H1 (cell line): Measurements from ENCODE around the gene PGPEP1. TPM values are rescaled to one million over a fixed set of nuclear protein-coding genes. Genes with fewer than 3 reads are reported as not detected.
A peak's percentile ranks its signal among the peaks of the same experiment; 100 is the strongest.

Source experiments
- CTCF ChIA-PET: fragments of 300-600 bp; sonication (Branson Sonifier 250); formaldehyde crosslinking; loops from one replicate; lab custom pipeline; 2021; ENCODE audit not compliant: partially characterized antibody; lab: Charles Lee
- POLR2A ChIA-PET: fragments of 300-600 bp; sonication (Branson Sonifier 250); formaldehyde crosslinking; loops from one replicate; lab custom pipeline; 2021; ENCODE audit warnings: inconsistent platforms; ENCODE audit not compliant: partially characterized antibody; lab: Charles Lee
- DNase-seq, 2 experiments: peaks; one replicate each; pipeline versions ENCODE4 v3.0.0 to v3.0.0-alpha.2; 2010 to 2022; ENCODE audit warnings: low spot score in 2 of 2, low read depth in 1 of 2, mixed read lengths in 1 of 2
- FAIRE-seq: peaks from 2 replicates; lab custom pipeline; 2011; peaks lifted over from hg19 to GRCh38; lab: Jason Lieb, UNC
- H2AFZ ChIP-seq: 2 replicates; pipeline ENCODE4 v1.8.1; 2012; ENCODE audit warnings: low read length, inconsistent platforms
- H2AK5ac ChIP-seq: 2 replicates; pipeline ENCODE4 v1.6.1; 2013; ENCODE audit warnings: low read depth, low read length
- H2BK120ac ChIP-seq: replicated peaks from 2 replicates; pipeline ENCODE3; 2013; ENCODE audit warnings: low read depth, low read length, inconsistent platforms
- H2BK12ac ChIP-seq: 2 replicates; pipeline ENCODE4 v1.6.1; 2013; ENCODE audit warnings: low read depth, low read length
- H2BK15ac ChIP-seq: 2 replicates; pipeline ENCODE4 v1.6.1; 2013; ENCODE audit warnings: low read length
- H2BK20ac ChIP-seq: 2 replicates; pipeline ENCODE4 v1.6.1; 2013; ENCODE audit warnings: low read length
- H2BK5ac ChIP-seq: 2 replicates; pipeline ENCODE4 v1.6.1; 2013; ENCODE audit warnings: low read depth, low read length
- H3K14ac ChIP-seq: 2 replicates; pipeline ENCODE4 v1.6.1; 2013; ENCODE audit warnings: inconsistent platforms; ENCODE audit not compliant: insufficient read length
- H3K18ac ChIP-seq: 2 replicates; pipeline ENCODE4 v1.6.1; 2013; ENCODE audit warnings: low read length; ENCODE audit errors: extremely low read depth
- H3K23ac ChIP-seq: 2 replicates; pipeline ENCODE4 v1.6.1; 2013; ENCODE audit warnings: inconsistent platforms; ENCODE audit not compliant: insufficient read length
- H3K23me2 ChIP-seq: 2 replicates; pipeline ENCODE4 v1.6.1; 2013; ENCODE audit warnings: low read depth, low read length
- H3K27ac ChIP-seq: 2 replicates; pipeline ENCODE4 v1.6.1; 2011; ENCODE audit warnings: low read depth, low read length, inconsistent platforms
- H3K27me3 ChIP-seq, 4 experiments: replicated peaks in 1 of 4; 1 replicate in 1 of 4; 2 replicates in 3 of 4; pipeline versions ENCODE4 v1.6.1 to v1.8.1; 2011 to 2013; ENCODE audit warnings: low read length in 3 of 4, mild to moderate bottlenecking in 3 of 4, inconsistent platforms in 2 of 4, mixed read lengths in 2 of 4, moderate library complexity in 1 of 4; ENCODE audit not compliant: control insufficient read depth in 3 of 4, insufficient read depth in 3 of 4; ENCODE audit errors: extremely low read depth in 1 of 4
- H3K36me3 ChIP-seq, 4 experiments: 2 replicates each; pipeline versions ENCODE4 v1.6.1 to v1.8.1; 2011 to 2013; ENCODE audit warnings: mild to moderate bottlenecking in 4 of 4, low read length in 3 of 4, moderate library complexity in 2 of 4, control low read depth in 1 of 4, inconsistent platforms in 1 of 4; ENCODE audit not compliant: insufficient read depth in 4 of 4, control insufficient read depth in 2 of 4
- H3K4ac ChIP-seq: replicated peaks from 2 replicates; pipeline ENCODE3; 2013; ENCODE audit warnings: low read length, low read depth, mixed read lengths, inconsistent platforms; ENCODE audit not compliant: insufficient read length
- H3K4me1 ChIP-seq, 4 experiments: replicated peaks in 1 of 4; 1 replicate in 1 of 4; 2 replicates in 3 of 4; pipeline versions ENCODE4 v1.6.1 to v1.8.1; 2011 to 2013; ENCODE audit warnings: low read length in 3 of 4, inconsistent platforms in 2 of 4, mixed read lengths in 1 of 4; ENCODE audit not compliant: insufficient read depth in 4 of 4, control insufficient read depth in 3 of 4
- H3K4me2 ChIP-seq, 2 experiments: 2 replicates each; pipeline versions ENCODE4 v1.6.1 to v1.8.1; 2011 to 2013; ENCODE audit warnings: low read depth in 2 of 2, low read length in 2 of 2, control low read depth in 1 of 2, inconsistent platforms in 1 of 2, mild to moderate bottlenecking in 1 of 2; ENCODE audit not compliant: insufficient read depth in 1 of 2
- H3K4me3 ChIP-seq, 4 experiments: fragments of 200-600, 300-600 bp in 1 of 4; sonication (generic), shearing (Covaris generic), sonication (Bioruptor Twin) in 1 of 4; 2 replicates each; pipeline versions ENCODE4 v1.5.1 to v1.8.1; 2011 to 2016; ENCODE audit warnings: low read length in 4 of 4, low read depth in 3 of 4, control low read depth in 2 of 4, inconsistent platforms in 2 of 4, mild to moderate bottlenecking in 2 of 4, mixed read lengths in 1 of 4, moderate library complexity in 1 of 4; ENCODE audit not compliant: insufficient read depth in 2 of 4; ENCODE audit errors: extremely low read depth in 1 of 4
- H3K56ac ChIP-seq: replicated peaks from 2 replicates; pipeline ENCODE3; 2013; ENCODE audit warnings: low read depth, mild to moderate bottlenecking, mixed read lengths, low read length, inconsistent platforms; ENCODE audit not compliant: insufficient read length
- H3K79me1 ChIP-seq: 2 replicates; pipeline ENCODE4 v1.6.1; 2013; ENCODE audit warnings: low read depth, low read length, control low read depth
- H3K79me2 ChIP-seq, 2 experiments: 2 replicates each; pipeline versions ENCODE4 v1.6.1 to v1.8.1; 2012 to 2013; ENCODE audit warnings: low read length in 2 of 2, mild to moderate bottlenecking in 2 of 2, inconsistent platforms in 1 of 2; ENCODE audit not compliant: insufficient read depth in 2 of 2, control insufficient read depth in 1 of 2
- H3K9ac ChIP-seq, 4 experiments: replicated peaks in 1 of 4; 1 replicate in 1 of 4; 2 replicates in 3 of 4; pipeline versions ENCODE4 v1.6.1 to v1.8.1; 2011 to 2013; ENCODE audit warnings: low read depth in 3 of 4, low read length in 3 of 4, control low read depth in 2 of 4, mild to moderate bottlenecking in 2 of 4, moderate library complexity in 2 of 4, inconsistent platforms in 1 of 4; ENCODE audit errors: extremely low read depth in 1 of 4
- H3K9me3 ChIP-seq, 2 experiments: 2 replicates each; pipeline versions ENCODE4 v1.6.1 to v1.8.1; 2012 to 2013; ENCODE audit warnings: mild to moderate bottlenecking in 2 of 2, moderate library complexity in 2 of 2, control low read depth in 1 of 2, inconsistent platforms in 1 of 2, low read depth in 1 of 2, low read length in 1 of 2, mixed read lengths in 1 of 2; ENCODE audit not compliant: insufficient read depth in 2 of 2
- H4K20me1 ChIP-seq, 2 experiments: replicated peaks in 1 of 2; 2 replicates each; pipeline versions ENCODE3 to v1.8.1; 2011 to 2013; ENCODE audit warnings: inconsistent platforms in 2 of 2, low read length in 2 of 2, mild to moderate bottlenecking in 1 of 2; ENCODE audit not compliant: insufficient read depth in 2 of 2, control insufficient read depth in 1 of 2
- H4K5ac ChIP-seq: 2 replicates; pipeline ENCODE4 v1.6.1; 2013; ENCODE audit warnings: low read length, low read depth, mixed read lengths, inconsistent platforms; ENCODE audit not compliant: insufficient read length
- H4K8ac ChIP-seq: 2 replicates; pipeline ENCODE4 v1.8.0; 2013; ENCODE audit warnings: mild to moderate bottlenecking, moderate library complexity, low read length, inconsistent platforms; ENCODE audit not compliant: insufficient read depth; ENCODE audit errors: extremely low read depth
- H4K91ac ChIP-seq: replicated peaks from 2 replicates; pipeline ENCODE3; 2013; ENCODE audit warnings: low read length, mixed read lengths, inconsistent platforms; ENCODE audit not compliant: insufficient read length
- EP300 ChIP-seq, 2 experiments: IDR thresholded peaks; 1 replicate in 1 of 2; 2 replicates in 1 of 2; pipeline ENCODE4 v1.6.1; 2011 to 2012; ENCODE audit warnings: low read depth in 2 of 2, low read length in 2 of 2, mild to moderate bottlenecking in 2 of 2, borderline replicate concordance in 1 of 2, inconsistent platforms in 1 of 2, moderate library complexity in 1 of 2
- JUND ChIP-seq: IDR thresholded peaks from 2 replicates; pipeline ENCODE4 v1.6.1; 2011; ENCODE audit warnings: mild to moderate bottlenecking, improper control_type of control experiment, low read length
- MAFK ChIP-seq: IDR thresholded peaks from 2 replicates; pipeline ENCODE4 v1.6.1; 2012; ENCODE audit warnings: low read depth, mild to moderate bottlenecking, improper control_type of control experiment, low read length
- NRF1 ChIP-seq: IDR thresholded peaks from 2 replicates; pipeline ENCODE4 v1.6.1; 2011; ENCODE audit warnings: mild to moderate bottlenecking, low read depth, low read length, improper control_type of control experiment
- POLR2A ChIP-seq, 2 experiments: IDR thresholded peaks; 1 replicate in 1 of 2; 2 replicates in 1 of 2; pipeline ENCODE4 v1.6.1; 2011; ENCODE audit warnings: low read depth in 2 of 2, low read length in 2 of 2, mild to moderate bottlenecking in 2 of 2; ENCODE audit errors: control extremely low read depth in 1 of 2
- RXRA ChIP-seq: IDR thresholded peaks from 2 replicates; pipeline ENCODE4 v1.6.1; 2011; ENCODE audit warnings: low read depth, mild to moderate bottlenecking, low read length, moderate library complexity; ENCODE audit not compliant: insufficient read depth
- SIRT6 ChIP-seq: IDR thresholded peaks from one replicate; pipeline ENCODE4 v1.7.1; 2012; ENCODE audit warnings: low read length, inconsistent platforms
- WGBS, 2 experiments: shearing (Covaris generic) in 1 of 2; methylation state at CpG; one replicate each; pipeline versions ENCODE4 v1.1.6 to v1.1.7; 2013 to 2015; ENCODE audit warnings: low lambda C conversion rate in 2 of 2, mixed read lengths in 2 of 2, inconsistent platforms in 1 of 2, low coverage in 1 of 2, missing lambda C conversion rate in 1 of 2; ENCODE audit not compliant: insufficient replicate concordance in 2 of 2, insufficient coverage in 1 of 2, insufficient read length in 1 of 2; ENCODE audit errors: extremely low coverage in 1 of 2, missing lambda C conversion rate in 1 of 2; 5-methylcytosine and 5-hydroxymethylcytosine counted together
- polyA plus RNA-seq, 7 experiments: library from polyadenylated mRNA; depleted of rRNA in 3 of 7; stranded (reverse) in 5 of 7; unstranded in 2 of 7; fragments of >200 nt in 5 of 7; fragments of 200-250 nt in 2 of 7; gene quantifications; 1 replicate in 5 of 7; 2 replicates in 1 of 7; 4 replicates in 1 of 7; pipeline versions ENCODE4 v1.2.1 to v1.2.3, GENCODE V29; 2011 to 2013; ENCODE audit warnings: missing spikeins in 2 of 7, mixed read lengths in 2 of 7
- total RNA-seq: library from RNA; stranded (reverse); fragmentation: NEBNext Ultra II Directional; extraction: Animal tissue kit (Norgen Biotek cat#: 25700); gene quantifications from 2 replicates; pipeline ENCODE4 v1.2.1, GENCODE V29; 2021
- TF ChIP-seq, protein P1 (sequence below): IDR thresholded peaks from 2 replicates; pipeline ENCODE4 v1.6.1; 2012; ENCODE audit warnings: inconsistent platforms
- TF ChIP-seq, protein P2 (sequence below), 3 experiments: IDR thresholded peaks; 1 replicate in 2 of 3; 2 replicates in 1 of 3; pipeline versions ENCODE4 v1.5.1 to v1.6.1; 2011; ENCODE audit warnings: low read length in 3 of 3, mild to moderate bottlenecking in 3 of 3, inconsistent platforms in 2 of 3, low read depth in 1 of 3, moderate library complexity in 1 of 3; ENCODE audit not compliant: insufficient read depth in 1 of 3; ENCODE audit errors: control extremely low read depth in 1 of 3

Gene PGPEP1
- total and polyA plus RNA-seq, 2 of the 8 experiments (the other 6 are each of a cell fraction or from before 2014, with no cell fraction given) = 17.0 to 33.4 TPM

DNA sequence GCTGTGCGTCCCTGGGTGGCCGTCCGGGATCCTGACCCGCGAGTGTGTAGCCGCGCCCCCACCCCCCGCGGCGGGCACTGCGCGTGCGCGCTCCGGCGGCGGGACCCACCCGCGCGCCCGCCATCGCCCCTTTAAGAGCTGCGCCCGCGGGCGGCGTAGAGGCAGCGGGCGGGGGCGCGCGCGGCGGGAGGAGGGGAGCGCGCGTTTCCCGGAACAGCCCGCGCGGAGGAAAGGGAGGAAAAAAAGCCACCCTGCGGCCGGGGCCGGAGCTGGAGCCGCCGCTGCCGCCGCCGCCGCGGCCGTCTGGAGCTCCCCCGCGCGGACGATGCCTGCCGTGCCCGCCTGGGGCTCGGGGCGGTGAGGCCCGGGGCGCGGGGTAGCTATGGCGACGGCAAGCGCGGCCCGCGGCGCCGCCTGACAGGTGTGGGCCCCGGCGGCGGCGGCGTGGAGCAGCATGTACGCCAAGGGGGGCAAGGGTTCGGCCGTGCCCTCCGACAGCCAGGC, 78.8 kb downstream of the PGPEP1 start, which contains the start of gene SSBP4:
Gene SSBP4 (plus strand): TSS at position 204 of the 504 bp plus-strand sequence. CDS start 251 bp downstream, at position 455.
- Histone ChIP-seq H3K4me3 (peak within 1 kb of the TSS; percentile 33 to 63 (median 46)), H3K56ac (peak within 1 kb of the TSS; percentile 16), H2AFZ (no peak within 1 kb of the TSS), H2AK5ac (peak within 1 kb of the TSS; percentile 89; the same call in 1 of the 2 replicates), H3K23me2 (peaks cover 19% of the 10 kb centered on the region; the same call in 1 of the 2 replicates), H3K27ac (no peak within 1 kb of the TSS), H2BK20ac (peak within 1 kb of the TSS; percentile 66; the same call in 1 of the 2 replicates), H3K14ac (no peak within 1 kb of the TSS), H3K4me1 (peaks cover 0 to 39% (median 25%) of the 10 kb centered on the region in 4 experiments; a peak in 6 of 7 replicates), H3K4me2 (peak within 1 kb of the TSS; percentile 72 to 88), H3K36me3 (no peaks in the 10 kb centered on the region), H4K8ac (peak within 1 kb of the TSS; percentile 45; the same call in 1 of the 2 replicates), H2BK12ac (peak within 1 kb of the TSS; percentile 99; the same call in 1 of the 2 replicates), H3K9me3 (no peaks in the 10 kb centered on the region), H3K27me3 (peaks cover 5 to 29% (median 23%) of the 10 kb centered on the region in 4 experiments), H2BK5ac (peak within 1 kb of the TSS; percentile 75; the same call in 1 of the 2 replicates), H3K4ac (peak within 1 kb of the TSS; percentile 59), H4K20me1 (peaks cover 4 to 7% of the 10 kb centered on the region in 2 experiments), H3K79me2 (peaks cover 0 to 4% of the 10 kb centered on the region in 2 experiments; a peak in 1 of 4 replicates), H3K79me1 (no peaks in the 10 kb centered on the region), H2BK120ac (peak within 1 kb of the TSS; percentile 69), H4K5ac (no peak within 1 kb of the TSS), H2BK15ac (peak within 1 kb of the TSS; percentile 99), H4K91ac (peak within 1 kb of the TSS; percentile 99), H3K9ac (peak within 1 kb of the TSS in 1 of 4 experiments; percentile 13; a peak in 2 of 7 replicates), H3K18ac (peak within 1 kb of the TSS; percentile 71), H3K23ac (no peak within 1 kb of the TSS)
- WGBS, 2 experiments = 0% methylated on average over 7 of the region's 80 CpGs; no CpG with 5 or more reads in 1 of the 2 experiments
- DNase-seq (peak in 1 of 2 experiments; percentile 87), FAIRE-seq (no peak)
- ChIA-PET CTCF (interaction anchor here (1.0 to 11.0 kb wide), 17 partner anchors 9 to 165 kb away, joined by 3 to 177 read pairs (median 4); partner anchors contain the start of gene GDF15), POLR2A (interaction anchor here (0.8 to 6.8 kb wide), 13 partner anchors 9 to 138 kb away, joined by 3 to 72 read pairs (median 4); partner anchors contain the start of genes JUND and PGPEP1)
- TF ChIP-seq EP300 (IDR thresholded peaks at IDR 0.05; ENCODE audit: borderline replicate concordance in 1 of 2, low read depth in 2 of 2, low read length in 2 of 2) (peak; percentile 62 to 98; a peak in 2 of 3 replicates), POLR2A (IDR thresholded peaks at IDR 0.05; ENCODE audit: control extremely low read depth in 1 of 2, low read depth in 2 of 2, low read length in 2 of 2) (no peak), RXRA (no peak), MAFK (no peak), SIRT6 (no peak), JUND (peak; percentile 66; the same call in 1 of the 2 replicates), NRF1 (peak; percentile 27; the same call in 1 of the 2 replicates)
- TF ChIP-seq, protein P1, sequence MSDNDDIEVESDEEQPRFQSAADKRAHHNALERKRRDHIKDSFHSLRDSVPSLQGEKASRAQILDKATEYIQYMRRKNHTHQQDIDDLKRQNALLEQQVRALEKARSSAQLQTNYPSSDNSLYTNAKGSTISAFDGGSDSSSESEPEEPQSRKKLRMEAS = peak; percentile 85
- TF ChIP-seq, protein P2, sequence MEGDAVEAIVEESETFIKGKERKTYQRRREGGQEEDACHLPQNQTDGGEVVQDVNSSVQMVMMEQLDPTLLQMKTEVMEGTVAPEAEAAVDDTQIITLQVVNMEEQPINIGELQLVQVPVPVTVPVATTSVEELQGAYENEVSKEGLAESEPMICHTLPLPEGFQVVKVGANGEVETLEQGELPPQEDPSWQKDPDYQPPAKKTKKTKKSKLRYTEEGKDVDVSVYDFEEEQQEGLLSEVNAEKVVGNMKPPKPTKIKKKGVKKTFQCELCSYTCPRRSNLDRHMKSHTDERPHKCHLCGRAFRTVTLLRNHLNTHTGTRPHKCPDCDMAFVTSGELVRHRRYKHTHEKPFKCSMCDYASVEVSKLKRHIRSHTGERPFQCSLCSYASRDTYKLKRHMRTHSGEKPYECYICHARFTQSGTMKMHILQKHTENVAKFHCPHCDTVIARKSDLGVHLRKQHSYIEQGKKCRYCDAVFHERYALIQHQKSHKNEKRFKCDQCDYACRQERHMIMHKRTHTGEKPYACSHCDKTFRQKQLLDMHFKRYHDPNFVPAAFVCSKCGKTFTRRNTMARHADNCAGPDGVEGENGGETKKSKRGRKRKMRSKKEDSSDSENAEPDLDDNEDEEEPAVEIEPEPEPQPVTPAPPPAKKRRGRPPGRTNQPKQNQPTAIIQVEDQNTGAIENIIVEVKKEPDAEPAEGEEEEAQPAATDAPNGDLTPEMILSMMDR (IDR thresholded peaks at IDR 0.05; ENCODE audit: control extremely low read depth in 1 of 3, insufficient read depth in 1 of 3, low read depth in 1 of 3, low read length in 3 of 3) = peak; percentile 32 to 80 (median 39)
